Hematopoietic multipotent progenitor cell treated with erythropoietin and hydrocortisone succinate and interleukin-3 and kit ligand, for 8 days (in vitro differentiated cells): ENCODE measurements around the gene MARS1.

Experiments
- DNase-seq: peaks from one replicate; pipeline ENCODE4 v3.0.0-alpha.2; 2015

Gene MARS1

DNA sequence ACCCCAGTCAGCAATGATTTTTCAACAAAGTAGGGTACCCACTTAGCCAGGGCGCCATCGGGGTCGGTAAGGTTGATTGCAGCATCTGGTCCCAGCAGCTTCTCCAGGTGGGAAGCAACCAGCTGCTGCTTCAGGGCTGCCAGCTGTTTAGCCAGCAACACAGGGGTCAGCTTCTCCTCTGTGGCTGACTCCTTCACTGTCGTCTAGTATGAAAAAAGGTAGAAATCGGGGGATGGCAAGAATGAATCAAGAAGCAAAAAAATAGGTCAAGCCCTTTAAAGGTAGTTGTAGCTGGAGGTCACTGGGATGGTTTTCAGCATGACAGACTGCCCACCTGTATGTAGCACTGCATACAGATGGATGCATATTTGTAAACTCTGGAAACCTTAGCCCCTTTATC, 46.4 kb downstream of the MARS1 start:
- DNase-seq = no peak

DNA sequence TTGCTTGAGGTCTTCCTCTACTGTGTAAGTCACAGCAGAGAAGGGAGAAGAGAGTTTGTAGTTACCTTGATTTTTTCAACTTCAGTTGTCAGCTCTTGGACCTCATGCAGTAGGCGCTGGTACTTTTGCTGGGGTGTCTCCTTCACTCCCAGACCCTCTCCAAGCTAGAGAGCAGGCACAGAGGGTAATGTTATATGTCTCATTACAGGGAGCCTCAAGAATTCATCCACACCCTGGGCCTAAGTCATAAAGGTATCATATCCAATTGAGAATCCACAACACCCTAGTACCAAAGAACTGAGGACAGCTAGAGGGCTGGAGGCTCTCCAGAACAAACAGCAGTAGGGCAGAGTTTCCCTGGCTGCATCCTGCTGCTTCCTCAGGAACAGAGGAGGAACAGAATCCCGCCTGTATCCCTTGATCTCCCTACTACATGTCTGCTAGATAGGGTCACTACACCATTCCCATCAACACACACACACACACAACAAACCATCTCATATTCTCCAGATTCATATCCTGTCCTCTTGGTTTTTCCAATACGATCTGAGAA, 47.2 kb downstream of the MARS1 start:
- no peak for DNase-seq

DNA sequence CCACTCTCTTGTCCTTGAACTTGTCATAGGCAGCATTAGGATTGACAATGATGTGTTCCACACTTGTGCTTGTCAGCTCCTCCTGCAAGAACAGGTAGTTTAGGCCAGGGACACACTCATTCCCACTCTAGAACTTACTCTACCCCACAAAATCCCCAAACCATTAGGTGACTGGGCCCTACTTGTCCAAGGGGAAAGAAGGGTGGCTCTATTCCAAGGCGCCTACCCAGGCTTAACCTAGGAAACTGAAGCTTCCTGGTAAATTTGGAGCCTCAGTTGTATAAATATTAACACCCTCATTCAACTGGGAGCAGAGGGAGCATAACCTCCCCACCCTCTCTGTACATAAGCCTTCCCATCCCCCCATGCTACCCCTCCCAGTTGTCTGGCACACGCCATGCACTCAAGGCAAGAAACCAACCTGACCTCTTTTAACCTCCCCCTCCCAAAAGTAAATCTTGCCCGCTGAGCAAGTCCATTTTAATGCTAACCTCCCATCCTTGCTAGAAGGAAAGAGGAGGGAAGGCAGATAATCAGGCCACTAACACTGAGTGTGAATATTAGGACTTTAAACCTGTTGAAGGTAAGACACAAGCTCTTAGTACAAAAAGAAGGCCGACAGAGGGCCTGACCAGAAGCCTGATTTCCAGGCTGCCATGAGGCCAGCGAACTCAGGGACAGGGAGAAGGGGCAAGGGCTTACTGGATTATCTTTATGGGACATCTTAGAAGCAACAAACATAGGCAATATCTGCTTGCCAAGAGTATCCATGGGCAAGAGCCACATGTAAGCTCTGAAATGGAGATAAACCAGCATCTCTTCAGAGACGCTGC, 48.1 kb downstream of the MARS1 start:
- DNase-seq = no peak

DNA sequence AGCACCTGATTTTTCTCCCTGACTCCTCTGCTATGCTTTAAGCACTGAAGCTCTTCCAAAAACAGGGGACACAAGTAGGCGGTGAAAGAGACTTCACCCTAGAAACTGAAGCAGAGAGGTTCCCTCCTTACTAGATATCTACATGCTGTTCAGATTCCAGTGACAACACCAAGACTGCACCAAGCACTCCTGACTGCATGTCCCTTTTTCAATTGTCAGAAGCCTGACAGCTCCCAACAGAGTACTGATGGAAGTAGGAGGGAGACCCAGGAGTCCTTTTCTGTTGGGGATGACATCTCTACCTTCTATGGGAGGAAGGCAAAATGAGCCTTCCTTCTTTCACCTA, 48.7 kb downstream of the MARS1 start:
- no peak for DNase-seq

DNA sequence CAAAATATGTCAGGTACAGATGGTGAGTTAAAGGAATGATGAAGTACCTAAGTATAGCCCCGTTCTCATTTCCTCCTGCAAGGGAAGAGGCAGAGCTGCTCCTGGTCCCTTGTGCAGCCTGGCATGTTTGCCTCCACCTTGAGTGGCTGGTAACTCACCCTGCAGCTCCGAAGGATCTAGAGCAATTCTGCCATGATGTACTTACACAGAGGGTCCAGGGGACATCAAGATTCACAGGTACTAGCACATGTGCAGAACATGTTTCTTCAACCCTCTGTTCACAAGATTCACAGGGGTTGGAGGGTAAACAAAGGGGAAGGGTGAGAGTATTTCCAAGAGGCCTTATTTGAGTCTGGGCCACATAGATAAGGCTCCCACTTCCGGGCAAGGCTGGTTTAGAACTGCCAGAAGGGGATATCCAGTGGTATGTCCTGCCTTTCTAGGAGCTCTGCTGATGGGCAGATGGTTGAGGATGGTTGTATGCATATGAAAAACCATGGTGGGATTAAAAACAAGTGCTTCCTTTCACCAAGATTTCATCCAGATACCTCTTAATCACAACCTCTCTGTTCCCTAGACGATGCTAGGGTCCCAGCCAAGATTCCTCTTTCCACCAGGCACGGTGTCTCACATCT, 51.4 kb downstream of the MARS1 start:
- DNase-seq = peak; percentile 96

DNA sequence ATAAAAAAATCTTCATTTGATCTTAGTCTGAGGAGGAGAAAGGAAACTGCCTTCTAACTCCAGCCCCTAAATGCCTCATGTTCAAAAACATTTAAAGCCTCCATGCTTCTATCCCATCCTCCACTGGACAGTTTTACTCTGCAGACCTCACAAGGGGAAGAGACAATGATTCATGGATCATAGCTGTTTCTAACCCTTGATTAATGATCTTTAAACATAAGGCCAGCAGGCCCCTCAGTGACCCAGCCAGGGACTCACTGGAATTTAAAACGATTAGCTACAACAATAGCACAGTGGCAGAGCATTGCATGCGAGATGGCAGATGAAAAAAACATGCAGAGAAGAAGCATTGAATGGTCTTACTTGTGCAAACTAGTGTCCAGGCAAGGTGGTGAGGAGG, 53.1 kb downstream of the MARS1 start:
- no peak for DNase-seq

DNA sequence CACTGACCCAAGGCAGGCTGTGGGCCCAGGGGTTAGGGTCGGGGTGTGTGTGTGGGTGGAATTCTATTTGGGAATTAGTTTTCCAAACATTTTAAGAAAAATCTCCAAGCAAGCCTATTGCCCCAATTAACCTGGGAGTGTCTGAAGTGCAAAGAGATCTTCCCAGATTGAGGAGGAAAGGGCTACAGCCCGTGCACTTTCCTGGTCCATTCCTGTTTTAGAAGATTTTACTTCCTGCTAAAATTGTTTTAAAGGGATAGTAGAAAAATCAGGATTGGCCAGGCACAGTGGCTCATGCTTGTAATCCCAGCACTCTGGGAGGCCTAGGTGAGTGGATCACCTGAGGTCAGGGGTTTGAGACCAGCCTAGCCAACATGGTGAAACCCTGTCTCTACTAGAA, 53.8 kb downstream of the MARS1 start:
- no peak for DNase-seq

DNA sequence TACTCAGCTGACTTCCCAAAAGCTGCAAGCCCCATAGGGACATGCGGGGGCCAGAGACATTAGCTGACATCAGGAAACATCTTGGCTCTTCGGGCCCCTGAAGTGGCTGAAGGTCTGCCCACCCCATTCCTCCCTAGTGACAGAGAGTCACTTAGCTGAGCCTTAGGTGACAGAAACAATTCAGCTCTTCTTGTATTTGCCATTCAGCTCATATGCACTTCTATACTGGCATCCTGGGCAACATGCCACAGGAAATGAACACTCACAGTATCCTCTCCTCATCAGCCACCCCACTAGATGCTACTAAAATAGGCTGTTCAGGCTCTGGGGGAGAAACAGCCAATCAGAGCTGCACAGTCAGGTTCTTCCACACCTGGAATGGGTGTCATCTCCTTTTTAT, 55.7 kb downstream of the MARS1 start:
- DNase-seq = no peak

DNA sequence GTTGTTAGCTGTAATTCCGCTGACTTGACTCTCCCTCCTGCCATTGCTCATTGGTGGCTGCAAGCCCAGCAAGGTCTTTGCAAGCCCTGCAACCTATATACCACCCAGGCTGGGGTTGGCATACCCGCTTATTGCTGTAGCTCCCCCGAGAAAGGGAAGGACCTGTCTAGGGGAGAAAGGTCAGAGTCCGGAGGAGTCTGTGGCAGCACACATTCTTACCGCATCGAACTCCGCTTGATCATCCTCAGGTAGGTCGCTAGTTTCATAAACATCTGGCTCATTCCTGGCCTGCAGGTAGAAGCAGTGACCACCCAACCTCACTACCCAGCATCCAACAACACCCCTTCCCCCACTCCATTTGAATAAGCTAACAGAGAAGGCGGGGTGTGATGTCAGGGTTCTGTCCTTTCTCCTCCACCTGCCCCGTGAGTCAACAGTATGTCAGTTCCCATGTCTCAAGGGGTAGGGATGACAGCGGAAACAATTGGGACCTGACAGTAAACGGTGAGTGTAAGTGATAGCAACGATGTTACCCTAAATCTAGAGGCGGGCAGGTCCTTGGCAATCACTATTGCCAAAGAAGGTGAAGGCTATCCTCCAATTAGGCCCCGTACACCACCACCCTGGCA, 58.1 kb downstream of the MARS1 start:
- no peak for DNase-seq

DNA sequence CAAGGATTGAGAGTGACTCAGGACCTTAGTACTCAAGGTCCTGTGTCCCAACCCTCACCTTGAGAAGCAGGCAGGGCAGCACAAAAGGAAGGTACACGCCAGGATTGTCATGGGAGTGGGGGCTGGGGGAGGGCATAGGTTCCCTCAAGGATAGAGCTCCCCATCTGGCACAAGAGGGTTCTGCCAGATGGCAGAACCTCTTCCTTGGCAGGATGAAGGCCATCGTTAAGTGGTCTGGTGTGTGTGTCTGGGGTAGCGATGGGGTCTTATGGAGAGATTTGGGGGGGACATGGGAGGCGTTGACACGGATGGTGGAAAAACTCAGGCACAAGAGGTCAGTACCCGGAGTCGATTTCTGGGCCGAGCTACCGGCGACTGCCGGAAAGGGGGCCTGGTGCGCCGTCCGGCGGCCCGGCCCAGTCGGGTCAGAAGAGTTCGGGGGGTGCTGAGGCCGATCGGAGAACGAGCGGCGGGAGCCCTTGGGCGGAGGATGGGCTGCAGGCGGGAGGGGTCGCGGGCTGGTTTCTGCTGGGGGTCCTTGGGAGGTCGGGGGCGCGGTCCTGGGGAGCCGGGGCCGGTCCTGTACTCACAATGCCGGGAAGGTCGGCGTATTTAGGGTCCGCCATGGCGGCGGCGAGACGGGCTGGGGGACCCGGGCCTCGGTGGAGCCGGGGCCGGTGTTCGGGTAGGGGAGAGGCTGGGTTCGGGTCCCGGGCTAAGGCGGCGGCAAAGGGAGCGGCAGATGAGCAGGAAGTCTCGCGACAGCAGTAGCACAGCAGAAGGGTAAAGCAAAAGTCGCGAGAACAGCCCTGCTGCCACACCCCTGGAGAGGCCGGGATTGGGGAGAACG, 58.8 kb downstream of the MARS1 start, which contains the start of gene DCTN2:
Gene DCTN2, minus strand, starts transcription at position 755 of the 850 bp plus-strand sequence. Its CDS starts 129 bp downstream, at position 626.
- peak; percentile 99 for DNase-seq

DNA sequence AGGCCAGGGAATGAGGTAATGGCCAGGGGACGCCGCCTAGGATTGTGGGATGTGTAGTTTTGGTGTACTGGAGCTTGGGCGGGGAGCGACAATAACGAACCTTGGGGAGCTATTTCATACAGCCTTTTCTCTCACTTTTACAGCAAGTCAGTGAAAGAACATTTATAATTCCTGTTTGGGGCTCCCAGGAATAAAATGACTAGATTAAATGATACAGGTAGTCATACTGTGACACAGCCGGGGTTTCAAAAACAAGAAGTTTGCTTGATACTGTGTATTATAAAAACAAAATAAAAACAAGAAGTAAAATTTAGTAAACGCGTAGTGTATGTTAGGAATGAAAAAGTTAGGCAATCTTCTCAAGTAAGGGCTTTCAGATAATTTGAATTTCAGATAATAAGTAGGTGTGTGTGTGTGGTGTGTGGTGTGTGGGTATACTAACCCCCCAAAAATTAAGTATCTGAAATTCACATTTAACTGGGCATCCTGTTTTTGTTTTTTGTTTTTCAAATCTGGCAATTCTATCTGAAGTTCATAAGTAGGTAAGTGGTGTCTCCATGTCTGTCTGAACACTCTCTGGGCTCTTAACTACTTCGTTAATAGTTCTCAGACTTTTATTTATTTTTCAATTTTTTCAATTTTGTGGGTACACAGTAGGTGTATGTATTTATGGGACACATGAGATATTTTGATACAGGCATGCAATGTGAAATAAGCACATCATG, 59.6 kb downstream of the MARS1 start:
- no peak for DNase-seq

DNA sequence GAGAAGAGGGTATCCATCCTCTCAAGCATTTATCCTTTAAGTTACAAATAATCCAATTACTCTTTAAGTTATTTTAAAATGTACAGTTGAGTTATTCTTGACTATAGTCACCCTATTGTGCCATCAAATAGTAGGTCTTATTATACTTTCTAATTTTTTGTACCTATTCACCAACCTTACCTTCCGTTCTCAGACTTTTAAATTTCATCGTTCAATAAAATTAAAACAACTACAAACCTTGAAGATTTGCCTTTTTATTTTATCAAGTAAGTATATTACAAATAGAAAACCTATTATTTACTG, 60.1 kb downstream of the MARS1 start:
- DNase-seq = no peak

DNA sequence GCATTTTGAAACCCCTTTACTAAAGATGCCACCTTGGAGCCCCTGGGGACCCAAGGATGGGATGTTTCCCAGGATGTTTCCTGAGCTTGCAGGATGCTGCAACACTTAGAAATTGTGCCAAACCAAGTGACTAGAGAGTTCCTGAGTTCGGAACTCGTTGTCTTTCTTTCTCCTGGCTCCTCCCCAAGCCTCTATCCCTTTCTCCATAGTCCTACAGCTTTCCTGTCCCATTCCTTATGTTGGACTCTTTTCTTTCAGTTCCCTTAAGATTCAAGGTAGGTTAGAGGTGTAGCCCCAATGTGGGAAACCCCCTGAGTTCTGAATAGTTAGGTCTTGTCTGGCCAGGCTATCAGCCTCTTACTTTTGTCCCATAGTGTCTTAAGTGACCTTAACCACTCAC, 60.6 kb downstream of the MARS1 start:
- DNase-seq = no peak

DNA sequence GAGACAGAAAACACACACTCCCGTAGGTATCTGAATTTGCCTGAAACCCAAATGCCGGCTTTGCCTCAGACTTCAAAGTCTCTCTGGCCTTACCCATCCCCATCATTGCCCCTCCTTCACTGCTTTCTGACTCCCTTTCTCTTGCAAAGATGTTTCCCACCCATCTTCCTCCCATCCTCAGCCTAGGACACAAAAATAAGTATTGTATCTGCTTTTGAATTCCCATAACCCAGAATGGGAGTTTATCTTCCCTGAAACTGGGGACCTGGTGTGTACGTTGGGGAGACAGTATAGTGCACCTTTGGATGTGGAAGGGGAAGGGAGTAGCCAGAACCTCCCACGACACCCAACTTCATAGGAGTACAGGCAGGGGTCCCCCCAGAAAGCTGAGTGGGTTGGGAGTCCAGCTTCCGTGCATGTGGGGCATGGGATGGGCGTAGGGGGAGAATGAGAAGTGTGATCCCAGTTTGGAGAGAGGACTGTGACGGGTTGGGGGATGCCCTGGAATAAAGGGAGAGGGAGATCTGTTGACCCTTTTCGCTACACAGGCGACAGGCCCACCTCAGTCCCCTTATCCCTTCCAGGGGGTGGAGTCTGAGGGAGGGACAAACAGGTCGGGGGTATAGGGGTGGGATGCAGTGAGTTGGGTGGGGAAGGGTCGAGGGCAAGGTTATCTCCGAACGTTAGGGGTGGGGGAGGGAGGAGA, 61.5 kb downstream of the MARS1 start:
- no peak for DNase-seq

DNA sequence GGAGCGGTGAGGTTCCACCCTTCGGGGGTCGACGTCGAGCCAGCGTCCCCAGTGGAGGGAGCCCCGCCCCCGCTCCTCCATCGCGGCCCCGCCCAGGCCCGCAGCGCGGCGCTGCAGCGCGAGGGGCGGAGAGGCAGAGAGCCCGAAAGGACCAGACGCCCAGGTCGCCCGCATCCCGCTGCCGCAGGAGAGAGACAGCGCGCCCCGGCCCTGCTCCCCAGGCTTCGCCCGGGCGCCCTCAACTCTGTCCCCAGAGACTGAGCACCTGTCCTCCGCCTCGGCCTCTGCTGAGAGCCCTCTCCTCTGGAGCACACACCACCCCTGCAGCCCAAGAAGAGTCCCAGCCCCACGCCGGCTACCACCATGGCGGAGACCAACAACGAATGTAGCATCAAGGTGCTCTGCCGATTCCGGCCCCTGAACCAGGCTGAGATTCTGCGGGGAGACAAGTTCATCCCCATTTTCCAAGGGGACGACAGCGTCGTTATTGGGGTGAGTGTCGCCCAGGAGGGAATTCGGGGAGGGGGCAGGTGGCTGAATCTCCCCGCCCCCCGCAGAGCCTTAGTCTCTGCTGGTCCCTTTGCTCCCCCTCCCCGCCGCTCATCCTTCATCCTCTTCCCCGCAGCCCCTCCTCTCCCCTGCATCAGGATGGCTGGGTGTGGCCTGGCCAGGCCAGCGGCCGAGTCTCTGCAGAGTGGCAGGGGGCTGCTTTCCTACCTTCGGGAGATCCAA, 62.2 kb downstream of the MARS1 start, which contains the start of gene KIF5A:
Gene KIF5A, plus strand, starts transcription at position 136 of the 732 bp plus-strand sequence. Its CDS starts 228 bp downstream, at position 364.
- peak; percentile 49 for DNase-seq

DNA sequence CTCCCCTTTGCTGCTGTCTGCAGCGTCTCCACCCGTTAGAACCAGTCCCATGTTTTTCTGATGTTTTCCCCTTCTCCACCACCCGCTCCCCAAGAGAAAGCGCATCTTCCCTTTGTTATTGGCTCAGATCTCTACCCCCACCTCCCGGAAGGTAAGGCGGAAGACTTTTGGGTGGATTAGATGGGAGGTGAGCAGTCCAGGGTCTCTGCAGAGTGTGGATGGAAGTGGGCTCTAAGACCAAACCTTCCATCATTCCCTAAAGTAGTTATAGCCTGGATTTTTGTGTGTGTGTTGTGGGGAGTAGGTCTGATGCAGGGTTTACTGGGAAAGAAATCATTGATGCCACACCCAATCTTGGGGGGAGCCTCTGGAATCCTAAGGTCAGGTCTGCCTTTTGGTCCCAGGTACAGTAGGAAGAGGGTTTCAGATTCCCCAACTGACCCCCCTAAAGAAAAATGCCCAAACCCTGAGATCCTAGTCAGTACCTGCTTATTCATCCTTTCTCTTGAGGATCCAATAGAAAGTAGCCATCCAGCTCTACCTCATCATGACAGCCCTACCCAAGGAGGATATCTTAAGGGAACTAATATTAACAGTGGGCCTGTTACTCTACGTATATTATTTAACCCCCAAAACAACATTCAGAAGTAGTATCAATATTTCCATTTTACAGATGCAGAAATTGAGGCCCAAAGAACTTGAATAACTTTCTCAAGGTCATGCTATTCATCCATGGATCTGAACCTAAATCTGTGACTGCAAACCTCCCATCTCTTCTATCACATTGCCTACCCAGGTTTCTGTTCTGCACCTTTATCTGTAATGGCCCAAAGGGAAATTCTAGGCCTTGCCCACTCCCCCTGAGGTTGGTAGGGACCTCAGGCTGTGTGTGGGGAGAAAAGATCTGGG, 63.0 kb downstream of the MARS1 start:
- DNase-seq = peak; percentile 27

DNA sequence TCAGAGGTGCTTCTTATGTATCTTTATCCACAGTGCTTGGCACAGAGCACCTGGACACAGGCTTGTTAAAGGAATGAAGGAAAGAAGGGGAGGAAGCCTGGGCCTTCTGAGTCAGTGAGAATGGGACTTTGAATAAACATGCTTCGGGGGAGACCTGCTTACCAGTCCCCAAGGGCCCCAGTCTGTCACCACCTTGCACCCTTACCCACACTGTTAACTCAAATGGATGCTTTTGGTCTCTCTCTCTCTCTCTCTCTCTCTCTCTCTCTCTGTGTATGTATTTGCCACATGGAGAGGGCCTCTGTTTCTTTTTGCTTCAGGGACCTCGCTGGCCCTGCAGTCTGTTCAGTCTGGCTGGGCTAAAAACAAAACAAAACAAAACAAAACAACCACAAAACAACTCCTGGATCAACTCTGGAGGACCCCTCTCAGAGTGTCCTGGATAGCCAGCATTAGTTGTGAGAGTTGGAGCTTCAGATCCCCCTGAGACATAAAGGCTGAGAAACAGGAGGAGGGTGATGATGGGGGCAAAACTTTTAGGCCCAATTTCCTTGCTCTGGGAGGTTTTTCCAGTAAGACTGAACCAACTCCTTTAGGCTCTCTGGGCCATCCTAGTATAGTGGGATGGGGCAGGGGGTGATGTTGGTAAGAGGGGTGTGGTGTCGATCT, 63.9 kb downstream of the MARS1 start:
- DNase-seq = no peak

DNA sequence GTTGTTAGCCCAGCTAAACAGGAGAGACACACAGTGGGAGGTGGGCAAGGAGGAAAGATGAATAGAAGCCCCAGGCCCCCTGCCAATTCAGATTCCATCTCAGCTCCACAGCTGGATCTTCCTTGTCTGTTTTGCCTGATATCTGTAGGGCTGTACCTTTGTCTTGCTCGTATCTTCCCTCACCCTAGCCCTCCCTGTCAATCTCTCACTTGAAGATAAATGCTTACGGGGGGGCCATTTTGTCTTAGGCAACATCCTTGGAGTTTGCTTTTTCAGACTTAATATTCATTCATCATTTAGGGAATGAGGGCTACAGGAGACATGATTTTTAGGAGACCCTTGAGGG, 64.4 kb downstream of the MARS1 start:
- DNase-seq = peak; percentile 86

DNA sequence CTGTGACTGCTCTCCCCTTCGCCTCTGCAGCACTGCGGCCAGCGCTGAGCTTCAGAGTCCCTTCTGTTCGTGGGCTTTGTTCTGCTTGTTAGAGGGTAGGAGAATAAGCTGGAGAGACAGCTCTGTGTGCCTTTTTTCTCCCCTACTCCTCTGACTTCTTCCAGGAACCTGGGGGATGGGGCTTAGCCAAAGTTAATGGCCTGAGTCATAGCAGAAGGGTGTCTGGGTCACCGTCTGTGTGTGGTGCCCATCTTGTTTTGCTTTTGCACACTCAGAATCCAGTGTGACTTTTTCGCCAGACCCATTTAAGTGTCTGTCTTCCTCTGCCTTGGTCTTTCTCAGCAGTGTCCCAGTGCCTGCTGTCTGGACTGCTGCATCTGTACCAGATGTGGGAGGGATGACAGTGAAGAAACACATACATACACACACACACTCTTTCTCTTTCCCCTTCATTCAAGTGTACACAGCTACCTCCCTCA, 65.0 kb downstream of the MARS1 start:
- peak; percentile 32 for DNase-seq
